ENCODE measurements around the gene C1QTNF3.
"Not testable (repeated sequence)": the region's sequence is repeated elsewhere in the genome, so short reads cannot be mapped to it uniquely, and the experiment has no call there.

Gene C1QTNF3

GRCh38 chr5:34034534-34035327, 8.3 kb downstream of the C1QTNF3 start:
- ChIA-PET POLR2A (no interaction called here), CTCF (interaction anchor here (1.0 kb wide), 1 partner anchor 64 kb away, joined by 3 read pairs; no protein-coding TSS in a partner anchor)
- peaks cover 8 to 44% (median 18%) of the 10 kb centered on the region in 4 experiments for H3K36me3 ChIP-seq (ENCODE audit: control insufficient read depth in 4 of 4, insufficient read depth in 4 of 4, low read length in 3 of 4)
- DNase-seq = no peak
- no peak overlapping the region for H3K4me3 ChIP-seq (ENCODE audit: control insufficient read depth in 1 of 7, extremely low read depth in 1 of 7, insufficient read depth in 4 of 7, low read depth in 2 of 7, low read length in 6 of 7)
- no peaks in the 10 kb centered on the region for H3K9me3 ChIP-seq (ENCODE audit: control extremely low read depth in 1 of 5, control insufficient read depth in 4 of 5, insufficient read depth in 2 of 5, low read depth in 1 of 5, low read length in 4 of 5)
- H3K27me3 ChIP-seq (replicated peaks in 2 of 5; ENCODE audit: control insufficient read depth in 4 of 5, insufficient read depth in 5 of 5, low read length in 4 of 5) = no peaks in the 10 kb centered on the region
- WGBS (ENCODE audit: insufficient coverage) = 100% methylated on average over 3 of the region's 4 CpGs
- no peak overlapping the region for H3K27ac ChIP-seq (ENCODE audit: insufficient read depth in 1 of 2, low read depth in 1 of 2, low read length in 2 of 2, poor library complexity in 1 of 2, severe bottlenecking in 2 of 2)
- no peaks in the 10 kb centered on the region for H3K4me1 ChIP-seq (ENCODE audit: control extremely low read depth in 1 of 4, control insufficient read depth in 4 of 4, insufficient read depth in 4 of 4, low read length in 3 of 4)

GRCh38 chr5:34031966-34032365, 11.0 kb downstream of the C1QTNF3 start:
- ChIA-PET POLR2A (no interaction called here), CTCF (no interaction called here)
- H3K4me3 ChIP-seq (ENCODE audit: control insufficient read depth in 1 of 7, extremely low read depth in 1 of 7, insufficient read depth in 4 of 7, low read depth in 2 of 7, low read length in 6 of 7) = no peak overlapping the region
- peaks cover 6 to 51% (median 18%) of the 10 kb centered on the region in 4 experiments for H3K36me3 ChIP-seq (ENCODE audit: control insufficient read depth in 4 of 4, insufficient read depth in 4 of 4, low read length in 3 of 4)
- no peak for DNase-seq
- H3K27ac ChIP-seq (ENCODE audit: insufficient read depth in 1 of 2, low read depth in 1 of 2, low read length in 2 of 2, poor library complexity in 1 of 2, severe bottlenecking in 2 of 2) = no peak overlapping the region
- no peaks in the 10 kb centered on the region for H3K4me1 ChIP-seq (ENCODE audit: control extremely low read depth in 1 of 4, control insufficient read depth in 4 of 4, insufficient read depth in 4 of 4, low read length in 3 of 4)
- WGBS (ENCODE audit: insufficient coverage) = 100% methylated on average over 1 of the region's 3 CpGs
- H3K27me3 ChIP-seq (replicated peaks in 2 of 5; ENCODE audit: control insufficient read depth in 4 of 5, insufficient read depth in 5 of 5, low read length in 4 of 5) = no peaks in the 10 kb centered on the region
- no peaks in the 10 kb centered on the region for H3K9me3 ChIP-seq (ENCODE audit: control extremely low read depth in 1 of 5, control insufficient read depth in 4 of 5, insufficient read depth in 2 of 5, low read depth in 1 of 5, low read length in 4 of 5)

GRCh38 chr5:34031117-34031516, 11.9 kb downstream of the C1QTNF3 start:
- WGBS (ENCODE audit: insufficient coverage) = 100% methylated on average over 1 of the region's 2 CpGs
- Histone ChIP-seq H3K4me3 (ENCODE audit: control insufficient read depth in 1 of 7, extremely low read depth in 1 of 7, insufficient read depth in 4 of 7, low read depth in 2 of 7, low read length in 6 of 7) (no peak overlapping the region), H3K4me1 (ENCODE audit: control extremely low read depth in 1 of 4, control insufficient read depth in 4 of 4, insufficient read depth in 4 of 4, low read length in 3 of 4) (no peaks in the 10 kb centered on the region), H3K27me3 (replicated peaks in 2 of 5; ENCODE audit: control insufficient read depth in 4 of 5, insufficient read depth in 5 of 5, low read length in 4 of 5) (no peaks in the 10 kb centered on the region), H3K27ac (ENCODE audit: insufficient read depth in 1 of 2, low read depth in 1 of 2, low read length in 2 of 2, poor library complexity in 1 of 2, severe bottlenecking in 2 of 2) (no peak overlapping the region), H3K9me3 (ENCODE audit: control extremely low read depth in 1 of 5, control insufficient read depth in 4 of 5, insufficient read depth in 2 of 5, low read depth in 1 of 5, low read length in 4 of 5) (no peaks in the 10 kb centered on the region), H3K36me3 (ENCODE audit: control insufficient read depth in 4 of 4, insufficient read depth in 4 of 4, low read length in 3 of 4) (peaks cover 8 to 55% (median 18%) of the 10 kb centered on the region in 4 experiments)
- no peak for DNase-seq
- POLR2A ChIA-PET = no interaction called here
- CTCF ChIA-PET = interaction anchor here (1.4 kb wide), 1 partner anchor 14 kb away, joined by 4 read pairs; no protein-coding TSS in a partner anchor

- H3K9me3 ChIP-seq (ENCODE audit: control extremely low read depth in 1 of 5, control insufficient read depth in 4 of 5, insufficient read depth in 2 of 5, low read depth in 1 of 5, low read length in 4 of 5); POLR2A ChIA-PET: not testable (repeated sequence)
Observed at GRCh38 chr5:34030585-34030984, 12.4 kb downstream of the C1QTNF3 start.

GRCh38 chr5:34030048-34030447, 13.0 kb downstream of the C1QTNF3 start:
- H3K4me3 ChIP-seq (ENCODE audit: control insufficient read depth in 1 of 7, extremely low read depth in 1 of 7, insufficient read depth in 4 of 7, low read depth in 2 of 7, low read length in 6 of 7) = no peak overlapping the region
- peaks cover 10 to 55% (median 14%) of the 10 kb centered on the region in 4 experiments for H3K36me3 ChIP-seq (ENCODE audit: control insufficient read depth in 4 of 4, insufficient read depth in 4 of 4, low read length in 3 of 4)
- no CpG with 5 or more reads among the region's 1 CpG for WGBS (ENCODE audit: insufficient coverage)
- H3K4me1 ChIP-seq (ENCODE audit: control extremely low read depth in 1 of 4, control insufficient read depth in 4 of 4, insufficient read depth in 4 of 4, low read length in 3 of 4) = no peaks in the 10 kb centered on the region
- DNase-seq = no peak
- H3K27ac ChIP-seq (ENCODE audit: insufficient read depth in 1 of 2, low read depth in 1 of 2, low read length in 2 of 2, poor library complexity in 1 of 2, severe bottlenecking in 2 of 2) = no peak overlapping the region
- ChIA-PET POLR2A (no interaction called here), CTCF (interaction anchor here (1.0 to 1.4 kb wide), 2 partner anchors 10 to 15 kb away, joined by 3 to 4 read pairs; no protein-coding TSS in a partner anchor)
- no peaks in the 10 kb centered on the region for H3K27me3 ChIP-seq (replicated peaks in 2 of 5; ENCODE audit: control insufficient read depth in 4 of 5, insufficient read depth in 5 of 5, low read length in 4 of 5)
- H3K9me3 ChIP-seq (ENCODE audit: control extremely low read depth in 1 of 5, control insufficient read depth in 4 of 5, insufficient read depth in 2 of 5, low read depth in 1 of 5, low read length in 4 of 5) = no peaks in the 10 kb centered on the region

More at GRCh38 chr5:34030585-34030984, 12.4 kb downstream of the C1QTNF3 start:
- not testable (repeated sequence) for DNase-seq; H3K4me3 ChIP-seq (ENCODE audit: control insufficient read depth in 1 of 7, extremely low read depth in 1 of 7, insufficient read depth in 4 of 7, low read depth in 2 of 7, low read length in 6 of 7); H3K4me1 ChIP-seq (ENCODE audit: control extremely low read depth in 1 of 4, control insufficient read depth in 4 of 4, insufficient read depth in 4 of 4, low read length in 3 of 4); H3K27me3 ChIP-seq (replicated peaks in 2 of 5; ENCODE audit: control insufficient read depth in 4 of 5, insufficient read depth in 5 of 5, low read length in 4 of 5); H3K27ac ChIP-seq (ENCODE audit: insufficient read depth in 1 of 2, low read depth in 1 of 2, low read length in 2 of 2, poor library complexity in 1 of 2, severe bottlenecking in 2 of 2)
- CTCF ChIA-PET = interaction anchor here (1.4 kb wide), 1 partner anchor 14 kb away, joined by 4 read pairs; no protein-coding TSS in a partner anchor
- 80% methylated on average over 1 of the region's 2 CpGs for WGBS (ENCODE audit: insufficient coverage)
- peaks cover 12 to 55% (median 17%) of the 10 kb centered on the region in 4 experiments for H3K36me3 ChIP-seq (ENCODE audit: control insufficient read depth in 4 of 4, insufficient read depth in 4 of 4, low read length in 3 of 4)

GRCh38 chr5:34028349-34028748, 14.7 kb downstream of the C1QTNF3 start:
- no peaks in the 10 kb centered on the region for H3K9me3 ChIP-seq (ENCODE audit: control extremely low read depth in 1 of 5, control insufficient read depth in 4 of 5, insufficient read depth in 2 of 5, low read depth in 1 of 5, low read length in 4 of 5)
- WGBS (ENCODE audit: insufficient coverage) = 100% methylated on average over 1 of the region's 3 CpGs
- no peak overlapping the region for H3K27ac ChIP-seq (ENCODE audit: insufficient read depth in 1 of 2, low read depth in 1 of 2, low read length in 2 of 2, poor library complexity in 1 of 2, severe bottlenecking in 2 of 2)
- DNase-seq = no peak
- no peaks in the 10 kb centered on the region for H3K4me1 ChIP-seq (ENCODE audit: control extremely low read depth in 1 of 4, control insufficient read depth in 4 of 4, insufficient read depth in 4 of 4, low read length in 3 of 4)
- POLR2A ChIA-PET = no interaction called here
- no peaks in the 10 kb centered on the region for H3K27me3 ChIP-seq (replicated peaks in 2 of 5; ENCODE audit: control insufficient read depth in 4 of 5, insufficient read depth in 5 of 5, low read length in 4 of 5)
- CTCF ChIA-PET = interaction anchor here (0.7 kb wide), 1 partner anchor 35 kb away, joined by 4 read pairs; no protein-coding TSS in a partner anchor
- H3K4me3 ChIP-seq (ENCODE audit: control insufficient read depth in 1 of 7, extremely low read depth in 1 of 7, insufficient read depth in 4 of 7, low read depth in 2 of 7, low read length in 6 of 7) = no peak overlapping the region
- H3K36me3 ChIP-seq (ENCODE audit: control insufficient read depth in 4 of 4, insufficient read depth in 4 of 4, low read length in 3 of 4) = peaks cover 10 to 55% (median 13%) of the 10 kb centered on the region in 4 experiments

GRCh38 chr5:34026089-34026761, 16.8 kb downstream of the C1QTNF3 start:
- Histone ChIP-seq H3K27ac (ENCODE audit: insufficient read depth in 1 of 2, low read depth in 1 of 2, low read length in 2 of 2, poor library complexity in 1 of 2, severe bottlenecking in 2 of 2) (no peak overlapping the region), H3K9me3 (ENCODE audit: control extremely low read depth in 1 of 5, control insufficient read depth in 4 of 5, insufficient read depth in 2 of 5, low read depth in 1 of 5, low read length in 4 of 5) (no peaks in the 10 kb centered on the region), H3K36me3 (ENCODE audit: control insufficient read depth in 4 of 4, insufficient read depth in 4 of 4, low read length in 3 of 4) (peaks cover 10 to 46% (median 15%) of the 10 kb centered on the region in 4 experiments), H3K4me3 (ENCODE audit: control insufficient read depth in 1 of 7, extremely low read depth in 1 of 7, insufficient read depth in 4 of 7, low read depth in 2 of 7, low read length in 6 of 7) (no peak overlapping the region), H3K27me3 (replicated peaks in 2 of 5; ENCODE audit: control insufficient read depth in 4 of 5, insufficient read depth in 5 of 5, low read length in 4 of 5) (no peaks in the 10 kb centered on the region), H3K4me1 (ENCODE audit: control extremely low read depth in 1 of 4, control insufficient read depth in 4 of 4, insufficient read depth in 4 of 4, low read length in 3 of 4) (peaks cover 3 to 17% (median 6%) of the 10 kb centered on the region in 4 experiments)
- WGBS (ENCODE audit: insufficient coverage) = 95% methylated on average over 7 of the region's 9 CpGs
- no peak for DNase-seq
- POLR2A ChIA-PET = no interaction called here
- CTCF ChIA-PET = no interaction called here

Measured in common myeloid progenitor, CD34-positive (primary cell).